Esophagus muscularis mucosa (tissue), 4 donors: ENCODE results near the gene APBB1. TPM values are rescaled to one million over a fixed set of nuclear protein-coding genes. Genes with fewer than 3 reads are reported as not detected.

Experiments
- DNase-seq: peaks from one replicate; pipeline ENCODE4 v3.0.0-alpha.2; 2017; ENCODE audit errors: extremely low spot score
- H3K27ac ChIP-seq, 4 donors: fragments of 200-600 bp; sonication (generic); replicated peaks in 1 of 4; 1 replicate in 3 of 4; 2 replicates in 1 of 4; pipeline ENCODE4 v1.5.1; 2016 to 2019; ENCODE audit warnings: mild to moderate bottlenecking in 1 of 4
- H3K27me3 ChIP-seq, 4 donors: fragments of 200-600 bp; sonication (generic); one replicate each; pipeline versions ENCODE4 v1.5.1 to v1.6.0; 2016 to 2019
- H3K36me3 ChIP-seq, 4 donors: fragments of 200-600 bp; sonication (generic); one replicate each; pipeline ENCODE4 v1.5.1; 2016 to 2019
- H3K4me1 ChIP-seq, 4 donors: fragments of 200-600 bp; sonication (generic); one replicate each; pipeline ENCODE4 v1.5.1; 2016 to 2019
- H3K4me3 ChIP-seq, 4 donors: fragments of 200-600 bp; sonication (generic); 1 replicate in 2 of 4; 2 replicates in 2 of 4; pipeline ENCODE4 v1.5.1; 2016 to 2019; ENCODE audit warnings: mild to moderate bottlenecking in 4 of 4, moderate library complexity in 1 of 4
- H3K9me3 ChIP-seq, 4 donors: fragments of 200-600 bp; sonication (generic); 1 replicate in 3 of 4; 2 replicates in 1 of 4; pipeline ENCODE4 v1.5.1; 2016 to 2019
- EP300 ChIP-seq: sonication (generic); formaldehyde crosslinking; IDR thresholded peaks from one replicate; pipeline ENCODE4 v1.6.1; 2017; ENCODE audit warnings: antibody characterized with exemption
- POLR2A ChIP-seq: fragments of 450-650 bp; IDR thresholded peaks from one replicate; pipeline ENCODE4 v1.6.1; 2017; ENCODE audit warnings: antibody characterized with exemption, moderate library complexity, mild to moderate bottlenecking, low read depth
- POLR2AphosphoS5 ChIP-seq, 2 donors: sonication (generic); formaldehyde crosslinking; IDR thresholded peaks; one replicate each; pipeline ENCODE4 v1.6.1; 2017; ENCODE audit warnings: antibody characterized with exemption in 2 of 2
- WGBS: methylation state at CpG from one replicate; pipeline ENCODE4 v1.1.5; 2018; 5-methylcytosine and 5-hydroxymethylcytosine counted together
- intact Hi-C: fragments of 100-400 bp; cut with DNase I; formaldehyde crosslinking; loops from one replicate; pipeline ENCODE4 v1.15.1; 2023
- total RNA-seq, 4 donors: library from RNA; depleted of rRNA; stranded (reverse); fragments of >200 nt; gene quantifications; one replicate each; pipeline versions ENCODE4 v1.1.0 to v1.2.1, GENCODE V29; 2016
- TF ChIP-seq, protein P1 (sequence below), 3 experiments: fragments of 200-600 bp in 2 of 3; fragments of 450-650 bp in 1 of 3; sonication (generic) in 2 of 3; IDR thresholded peaks; one replicate each; pipeline ENCODE4 v1.5.1; 2017 to 2019; ENCODE audit warnings: antibody characterized with exemption in 3 of 3, mild to moderate bottlenecking in 2 of 3, moderate library complexity in 1 of 3

APBB1 gene
- total RNA-seq, 4 donors from 2014 or later = 63.1 to 166 (median 109) TPM

GRCh38 chr11:6402561-6402981 is 16.3 kb downstream of the APBB1 start:
- H3K4me3 ChIP-seq = no peak overlapping the region
- no peaks in the 10 kb centered on the region for H3K9me3 ChIP-seq
- no peak overlapping the region for H3K27ac ChIP-seq
- no peak for DNase-seq
- no peaks in the 10 kb centered on the region for H3K27me3 ChIP-seq
- peaks cover 33 to 71% (median 47%) of the 10 kb centered on the region in 4 donors for H3K36me3 ChIP-seq
- 83% methylated on average over 7 of the region's 7 CpGs for WGBS
- no peak for TF ChIP-seq POLR2A
- TF ChIP-seq POLR2AphosphoS5 (IDR thresholded peaks at IDR 0.05) = no peak
- intact Hi-C loops = no loop called here
- H3K4me1 ChIP-seq = peaks cover 0 to 39% (median 20%) of the 10 kb centered on the region in 4 donors

- no peak for DNase-seq
- Histone ChIP-seq H3K27ac (no peak overlapping the region), H3K4me1 (peaks cover 0 to 41% (median 25%) of the 10 kb centered on the region in 4 donors), H3K27me3 (no peaks in the 10 kb centered on the region), H3K9me3 (no peaks in the 10 kb centered on the region), H3K36me3 (peaks cover 33 to 72% (median 47%) of the 10 kb centered on the region in 4 donors), H3K4me3 (no peak overlapping the region)
- WGBS = 85% methylated on average over 12 of the region's 12 CpGs
- TF ChIP-seq POLR2A (no peak), EP300 (no peak), POLR2AphosphoS5 (IDR thresholded peaks at IDR 0.05) (no peak)
- TF ChIP-seq, protein P1, sequence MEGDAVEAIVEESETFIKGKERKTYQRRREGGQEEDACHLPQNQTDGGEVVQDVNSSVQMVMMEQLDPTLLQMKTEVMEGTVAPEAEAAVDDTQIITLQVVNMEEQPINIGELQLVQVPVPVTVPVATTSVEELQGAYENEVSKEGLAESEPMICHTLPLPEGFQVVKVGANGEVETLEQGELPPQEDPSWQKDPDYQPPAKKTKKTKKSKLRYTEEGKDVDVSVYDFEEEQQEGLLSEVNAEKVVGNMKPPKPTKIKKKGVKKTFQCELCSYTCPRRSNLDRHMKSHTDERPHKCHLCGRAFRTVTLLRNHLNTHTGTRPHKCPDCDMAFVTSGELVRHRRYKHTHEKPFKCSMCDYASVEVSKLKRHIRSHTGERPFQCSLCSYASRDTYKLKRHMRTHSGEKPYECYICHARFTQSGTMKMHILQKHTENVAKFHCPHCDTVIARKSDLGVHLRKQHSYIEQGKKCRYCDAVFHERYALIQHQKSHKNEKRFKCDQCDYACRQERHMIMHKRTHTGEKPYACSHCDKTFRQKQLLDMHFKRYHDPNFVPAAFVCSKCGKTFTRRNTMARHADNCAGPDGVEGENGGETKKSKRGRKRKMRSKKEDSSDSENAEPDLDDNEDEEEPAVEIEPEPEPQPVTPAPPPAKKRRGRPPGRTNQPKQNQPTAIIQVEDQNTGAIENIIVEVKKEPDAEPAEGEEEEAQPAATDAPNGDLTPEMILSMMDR (IDR thresholded peaks at IDR 0.05) = no peak
- intact Hi-C loops = no loop called here
These were observed 16.8 kb downstream of the APBB1 start for GRCh38 chr11:6402061-6402470.

DNA sequence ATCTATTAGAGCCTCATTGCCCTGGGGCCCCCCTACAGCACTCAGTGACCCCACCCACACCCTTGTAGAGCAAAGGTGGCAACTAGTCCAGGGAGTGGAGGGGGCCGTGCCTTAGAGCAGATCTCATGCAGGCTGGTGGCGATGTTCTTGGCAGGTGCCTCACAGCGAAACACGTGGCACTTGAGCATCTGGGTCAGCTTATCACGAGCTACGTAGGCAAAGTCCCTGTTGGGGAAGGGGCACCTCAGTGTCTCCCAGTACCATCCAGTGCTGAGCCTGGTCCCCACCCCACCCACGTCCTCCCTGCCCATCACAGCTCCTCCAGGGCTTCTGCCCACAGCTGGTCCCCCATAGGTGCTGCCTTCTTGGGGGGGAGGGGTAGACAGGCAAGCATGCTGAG is 17.4 kb downstream of the APBB1 start:
- no peak for TF ChIP-seq POLR2A
- no peak for TF ChIP-seq EP300
- no peaks in the 10 kb centered on the region for H3K27me3 ChIP-seq
- intact Hi-C loops = no loop called here
- H3K36me3 ChIP-seq = peaks cover 33 to 71% (median 50%) of the 10 kb centered on the region in 4 donors
- H3K4me3 ChIP-seq = no peak overlapping the region
- DNase-seq = no peak
- H3K27ac ChIP-seq = no peak overlapping the region
- no peaks in the 10 kb centered on the region for H3K9me3 ChIP-seq
- WGBS = 98% methylated on average over 6 of the region's 7 CpGs
- H3K4me1 ChIP-seq = peaks cover 0 to 38% (median 27%) of the 10 kb centered on the region in 4 donors

GRCh38 chr11:6400431-6401345 is 18.2 kb downstream of the APBB1 start:
- 94% methylated on average over 15 of the region's 15 CpGs for WGBS
- Histone ChIP-seq H3K4me3 (no peak overlapping the region), H3K27ac (no peak overlapping the region), H3K9me3 (no peaks in the 10 kb centered on the region), H3K27me3 (no peaks in the 10 kb centered on the region), H3K4me1 (peaks cover 0 to 30% (median 25%) of the 10 kb centered on the region in 4 donors), H3K36me3 (peaks cover 33 to 78% (median 54%) of the 10 kb centered on the region in 4 donors)
- DNase-seq = no peak
- intact Hi-C loops = no loop called here
- TF ChIP-seq EP300 (no peak), POLR2AphosphoS5 (IDR thresholded peaks at IDR 0.05) (no peak), POLR2A (no peak)
- TF ChIP-seq, protein P1 (IDR thresholded peaks at IDR 0.05) = no peak

DNA sequence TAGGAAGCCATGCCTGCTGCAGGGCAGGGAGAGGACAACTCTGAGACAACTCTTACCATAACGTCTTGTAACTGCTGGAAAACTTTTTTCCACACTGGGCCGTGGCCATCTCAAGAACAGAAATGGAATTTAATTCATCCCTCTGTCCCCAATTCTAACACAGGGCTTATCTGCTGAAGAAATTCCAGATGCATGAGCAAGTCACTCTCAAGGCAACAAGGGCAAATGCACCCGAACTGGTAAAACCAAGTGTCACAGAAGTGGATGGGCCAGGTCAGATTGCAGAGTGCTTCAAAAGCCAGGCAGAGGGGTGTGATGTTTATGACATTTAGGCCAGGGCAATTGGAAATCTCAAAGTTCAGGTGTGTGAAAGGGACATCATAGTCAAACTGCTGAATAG is 21.3 kb downstream of the APBB1 start:
- TF ChIP-seq EP300 (no peak), POLR2AphosphoS5 (IDR thresholded peaks at IDR 0.05) (no peak), POLR2A (no peak)
- TF ChIP-seq, protein P1 (IDR thresholded peaks at IDR 0.05) = no peak
- 30% methylated on average over 3 of the region's 3 CpGs for WGBS
- Histone ChIP-seq H3K27me3 (no peaks in the 10 kb centered on the region), H3K4me3 (no peak overlapping the region), H3K9me3 (no peaks in the 10 kb centered on the region), H3K36me3 (peaks cover 23 to 89% (median 66%) of the 10 kb centered on the region in 4 donors), H3K27ac (peak overlapping the region in 1 of 4 donors; percentile 20), H3K4me1 (peaks cover 3 to 18% (median 14%) of the 10 kb centered on the region in 4 donors)
- intact Hi-C loops = loop anchor here (10.0 kb wide), 1 partner anchor 207 kb away; the partner anchor contains the start of genes ILK and RRP8
- no peak for DNase-seq
